ENCODE data around the gene GPR139. TPM values are rescaled to one million over a fixed set of nuclear protein-coding genes. Genes with fewer than 3 reads are reported as not detected.

The GPR139 gene
- total and polyA plus RNA-seq, 2 donors (not counting 1 experiment from before 2014, with no cell fraction given): not detected

GRCh38 chr16:20001856-20002707 lies 71.6 kb downstream of the GPR139 start:
- Histone ChIP-seq H3K27me3 (replicated peaks in 1 of 4; ENCODE audit: control extremely low read depth in 1 of 4, control insufficient read depth in 3 of 4, insufficient read depth in 4 of 4, low read length in 3 of 4) (no peaks in the 10 kb centered on the region), H3K27ac (ENCODE audit: low read length in 2 of 2) (no peak overlapping the region), H3K4me2 (replicated peaks; ENCODE audit: low read depth, low read length, poor library complexity, severe bottlenecking) (no peak overlapping the region), H3K9me3 (ENCODE audit: control extremely low read depth in 1 of 3, control insufficient read depth in 2 of 3, insufficient read depth in 1 of 3, low read length in 2 of 3) (peaks cover 0 to 5% (median 0%) of the 10 kb centered on the region in 3 donors), H3K4me3 (ENCODE audit: control extremely low read depth in 1 of 5, extremely low read depth in 1 of 5, insufficient read depth in 1 of 5, low read depth in 2 of 5, low read length in 4 of 5) (no peak overlapping the region), H3K9ac (ENCODE audit: low read length) (no peak overlapping the region), H4K20me1 (ENCODE audit: control insufficient read depth, insufficient read depth, low read length, poor library complexity, severe bottlenecking) (no peaks in the 10 kb centered on the region), H3K4me1 (ENCODE audit: control insufficient read depth in 2 of 2, insufficient read depth in 2 of 2, low read length in 2 of 2) (no peaks in the 10 kb centered on the region), H3K36me3 (replicated peaks in 1 of 2; ENCODE audit: control extremely low read depth in 1 of 2, control insufficient read depth in 1 of 2, extremely low read depth in 1 of 2, insufficient read depth in 2 of 2, low read length in 1 of 2) (no peaks in the 10 kb centered on the region), H2AFZ (ENCODE audit: insufficient read depth, low read depth, low read length, poor library complexity, severe bottlenecking) (no peak overlapping the region), H3K79me2 (ENCODE audit: control insufficient read depth, insufficient read depth, low read length) (no peaks in the 10 kb centered on the region)
- Mint-ChIP-seq H3K27ac (no peak overlapping the region), H3K9me3 (ENCODE audit: insufficient read depth) (peaks cover 4% of the 10 kb centered on the region), H3K4me1 (no peaks in the 10 kb centered on the region), H3K4me3 (no peak overlapping the region), H3K27me3 (peaks cover 3% of the 10 kb centered on the region)
- CTCF ChIA-PET: no interaction called here
- POLR2A ChIA-PET: no interaction called here
- 88% methylated on average over 14 of the region's 16 CpGs for WGBS (ENCODE audit: insufficient coverage)
- intact Hi-C loops (cut with micrococcal nuclease): no loop called here
- no peak for TF ChIP-seq EZH2 (IDR thresholded peaks at IDR 0.05; ENCODE audit: borderline replicate concordance, insufficient read depth, low read depth, low read length, poor library complexity, severe bottlenecking)
- TF ChIP-seq, protein P1, sequence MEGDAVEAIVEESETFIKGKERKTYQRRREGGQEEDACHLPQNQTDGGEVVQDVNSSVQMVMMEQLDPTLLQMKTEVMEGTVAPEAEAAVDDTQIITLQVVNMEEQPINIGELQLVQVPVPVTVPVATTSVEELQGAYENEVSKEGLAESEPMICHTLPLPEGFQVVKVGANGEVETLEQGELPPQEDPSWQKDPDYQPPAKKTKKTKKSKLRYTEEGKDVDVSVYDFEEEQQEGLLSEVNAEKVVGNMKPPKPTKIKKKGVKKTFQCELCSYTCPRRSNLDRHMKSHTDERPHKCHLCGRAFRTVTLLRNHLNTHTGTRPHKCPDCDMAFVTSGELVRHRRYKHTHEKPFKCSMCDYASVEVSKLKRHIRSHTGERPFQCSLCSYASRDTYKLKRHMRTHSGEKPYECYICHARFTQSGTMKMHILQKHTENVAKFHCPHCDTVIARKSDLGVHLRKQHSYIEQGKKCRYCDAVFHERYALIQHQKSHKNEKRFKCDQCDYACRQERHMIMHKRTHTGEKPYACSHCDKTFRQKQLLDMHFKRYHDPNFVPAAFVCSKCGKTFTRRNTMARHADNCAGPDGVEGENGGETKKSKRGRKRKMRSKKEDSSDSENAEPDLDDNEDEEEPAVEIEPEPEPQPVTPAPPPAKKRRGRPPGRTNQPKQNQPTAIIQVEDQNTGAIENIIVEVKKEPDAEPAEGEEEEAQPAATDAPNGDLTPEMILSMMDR (IDR thresholded peaks at IDR 0.05): no peak
- DNase-seq (no peak), ATAC-seq (ENCODE audit: low read depth) (no peak)

GRCh38 chr16:19997734-19998133 lies 76.0 kb downstream of the GPR139 start:
- intact Hi-C loops (cut with micrococcal nuclease): no loop called here
- Histone ChIP-seq H3K9ac (ENCODE audit: low read length) (no peak overlapping the region), H3K4me2 (replicated peaks; ENCODE audit: low read depth, low read length, poor library complexity, severe bottlenecking) (no peak overlapping the region), H3K4me3 (ENCODE audit: control extremely low read depth in 1 of 5, extremely low read depth in 1 of 5, insufficient read depth in 1 of 5, low read depth in 2 of 5, low read length in 4 of 5) (no peak overlapping the region), H2AFZ (ENCODE audit: insufficient read depth, low read depth, low read length, poor library complexity, severe bottlenecking) (no peak overlapping the region), H3K27me3 (replicated peaks in 1 of 4; ENCODE audit: control extremely low read depth in 1 of 4, control insufficient read depth in 3 of 4, insufficient read depth in 4 of 4, low read length in 3 of 4) (no peaks in the 10 kb centered on the region), H3K4me1 (ENCODE audit: control insufficient read depth in 2 of 2, insufficient read depth in 2 of 2, low read length in 2 of 2) (no peaks in the 10 kb centered on the region), H4K20me1 (ENCODE audit: control insufficient read depth, insufficient read depth, low read length, poor library complexity, severe bottlenecking) (no peaks in the 10 kb centered on the region), H3K9me3 (ENCODE audit: control extremely low read depth in 1 of 3, control insufficient read depth in 2 of 3, insufficient read depth in 1 of 3, low read length in 2 of 3) (no peaks in the 10 kb centered on the region), H3K36me3 (replicated peaks in 1 of 2; ENCODE audit: control extremely low read depth in 1 of 2, control insufficient read depth in 1 of 2, extremely low read depth in 1 of 2, insufficient read depth in 2 of 2, low read length in 1 of 2) (no peaks in the 10 kb centered on the region), H3K27ac (ENCODE audit: low read length in 2 of 2) (no peak overlapping the region), H3K79me2 (ENCODE audit: control insufficient read depth, insufficient read depth, low read length) (no peaks in the 10 kb centered on the region)
- TF ChIP-seq, protein P1 (IDR thresholded peaks at IDR 0.05): no peak
- no peak for TF ChIP-seq EZH2 (IDR thresholded peaks at IDR 0.05; ENCODE audit: borderline replicate concordance, insufficient read depth, low read depth, low read length, poor library complexity, severe bottlenecking)
- Mint-ChIP-seq H3K4me1 (no peaks in the 10 kb centered on the region), H3K9me3 (ENCODE audit: insufficient read depth) (no peaks in the 10 kb centered on the region), H3K27ac (no peak overlapping the region), H3K27me3 (peaks cover 3% of the 10 kb centered on the region), H3K4me3 (no peak overlapping the region)
- ChIA-PET POLR2A (no interaction called here), CTCF (no interaction called here)
- WGBS (ENCODE audit: insufficient coverage): 88% methylated on average over 2 of the region's 4 CpGs
- no peak for ATAC-seq (ENCODE audit: low read depth)
- no peak for DNase-seq

All from B cell (primary cell).